SK-N-SH treated with all-trans-retinoic acid at 6 μM for 48 hours (cell line): Measurements from ENCODE around the gene GABPA.

Experiments used
- TSHZ2 ChIP-seq: fragments of 250-450 bp; sonication (Bioruptor Pico); IDR thresholded peaks from 2 replicates; pipeline ENCODE4 v1.5.0; 2020; ENCODE audit warnings: mild to moderate bottlenecking, moderate library complexity
- ZFP30 ChIP-seq: fragments of 450-650 bp; formaldehyde crosslinking; IDR thresholded peaks from 2 replicates; pipeline ENCODE4 v1.5.0; 2022; ENCODE audit warnings: mild to moderate bottlenecking, moderate library complexity

GRCh38 chr21:25687787-25688186 is 47.0 kb upstream of the GABPA start:
- TF ChIP-seq ZFP30 (CRISPR knock-in tag) (no peak), TSHZ2 (CRISPR knock-in tag) (no peak)
